ENCODE measurements around the gene SEPSECS. TPM values are rescaled to one million over a fixed set of nuclear protein-coding genes. Genes with fewer than 3 reads are reported as not detected.

SEPSECS gene
- total RNA-seq, 4 donors from 2014 or later = 6.9 to 22.8 (median 10.4) TPM

- DNase-seq = no peak
- Histone ChIP-seq H3K27me3 (no peaks in the 10 kb centered on the region), H3K4me1 (no peaks in the 10 kb centered on the region), H3K9me3 (no peaks in the 10 kb centered on the region), H3K27ac (no peak overlapping the region), H3K4me3 (no peak overlapping the region), H3K36me3 (peaks cover 0 to 2% of the 10 kb centered on the region in 2 donors)
- intact Hi-C loops (cut with DNase I; ENCODE audit: low total_unique reads) = no loop called here
- TF ChIP-seq CTCF (IDR thresholded peaks at IDR 0.05) = no peak
- no peak for TF ChIP-seq POLR2A (IDR thresholded peaks at IDR 0.05)
These were observed 17.8 kb downstream of the SEPSECS start for GRCh38 chr4:25142468-25142867.

GRCh38 chr4:25141592-25141991, 18.7 kb downstream of the SEPSECS start:
- Histone ChIP-seq H3K4me1 (no peaks in the 10 kb centered on the region), H3K4me3 (no peak overlapping the region), H3K27ac (no peak overlapping the region), H3K27me3 (no peaks in the 10 kb centered on the region), H3K9me3 (no peaks in the 10 kb centered on the region), H3K36me3 (peaks cover 0 to 2% of the 10 kb centered on the region in 2 donors)
- intact Hi-C loops (cut with DNase I; ENCODE audit: low total_unique reads) = no loop called here
- TF ChIP-seq CTCF (IDR thresholded peaks at IDR 0.05) = no peak
- TF ChIP-seq POLR2A (IDR thresholded peaks at IDR 0.05) = no peak
- DNase-seq = no peak

GRCh38 chr4:25133132-25133531, 27.1 kb downstream of the SEPSECS start:
- Histone ChIP-seq H3K4me3 (no peak overlapping the region), H3K36me3 (no peaks in the 10 kb centered on the region), H3K4me1 (no peaks in the 10 kb centered on the region), H3K9me3 (no peaks in the 10 kb centered on the region), H3K27ac (no peak overlapping the region), H3K27me3 (no peaks in the 10 kb centered on the region)
- TF ChIP-seq CTCF (IDR thresholded peaks at IDR 0.05) = no peak
- no peak for TF ChIP-seq POLR2A (IDR thresholded peaks at IDR 0.05)
- intact Hi-C loops (cut with DNase I; ENCODE audit: low total_unique reads) = no loop called here
- DNase-seq = no peak

GRCh38 chr4:25131926-25132325, 28.3 kb downstream of the SEPSECS start:
- no peak for DNase-seq
- TF ChIP-seq POLR2A (IDR thresholded peaks at IDR 0.05) = no peak
- no peak for TF ChIP-seq CTCF (IDR thresholded peaks at IDR 0.05)
- intact Hi-C loops (cut with DNase I; ENCODE audit: low total_unique reads) = no loop called here

GRCh38 chr4:25131381-25131780, 28.9 kb downstream of the SEPSECS start:
- intact Hi-C loops (cut with DNase I; ENCODE audit: low total_unique reads) = no loop called here
- Histone ChIP-seq H3K4me1 (no peaks in the 10 kb centered on the region), H3K36me3 (no peaks in the 10 kb centered on the region), H3K4me3 (no peak overlapping the region), H3K27ac (no peak overlapping the region), H3K27me3 (no peaks in the 10 kb centered on the region), H3K9me3 (no peaks in the 10 kb centered on the region)
- TF ChIP-seq CTCF (IDR thresholded peaks at IDR 0.05) (no peak), POLR2A (IDR thresholded peaks at IDR 0.05) (no peak)
- no peak for DNase-seq

More at GRCh38 chr4:25131926-25132325, 28.3 kb downstream of the SEPSECS start:
- H3K36me3 ChIP-seq = no peaks in the 10 kb centered on the region
- H3K9me3 ChIP-seq = no peaks in the 10 kb centered on the region
- H3K27me3 ChIP-seq = no peaks in the 10 kb centered on the region
- H3K4me1 ChIP-seq = no peaks in the 10 kb centered on the region
- H3K4me3 ChIP-seq = no peak overlapping the region
- H3K27ac ChIP-seq = no peak overlapping the region
